Hematopoietic multipotent progenitor cell treated with erythropoietin and hydrocortisone succinate and interleukin-3 and kit ligand, for 8 days (in vitro differentiated cells): ENCODE results near the gene SPANXC.
"Not testable (repeated sequence)": the region's sequence is repeated elsewhere in the genome, so short reads cannot be mapped to it uniquely, and the experiment has no call there.

ENCODE experiments used
- DNase-seq: peaks from one replicate; pipeline ENCODE4 v3.0.0-alpha.2; 2015

SPANXC gene

GRCh38 chrX:141242417-141242816 lies at the start of gene SPANXC:
Gene SPANXC, minus strand, starts transcription at chrX:141242517. Its CDS starts 60 bp downstream, at chrX:141242457.
- not testable (repeated sequence) for DNase-seq

DNA sequence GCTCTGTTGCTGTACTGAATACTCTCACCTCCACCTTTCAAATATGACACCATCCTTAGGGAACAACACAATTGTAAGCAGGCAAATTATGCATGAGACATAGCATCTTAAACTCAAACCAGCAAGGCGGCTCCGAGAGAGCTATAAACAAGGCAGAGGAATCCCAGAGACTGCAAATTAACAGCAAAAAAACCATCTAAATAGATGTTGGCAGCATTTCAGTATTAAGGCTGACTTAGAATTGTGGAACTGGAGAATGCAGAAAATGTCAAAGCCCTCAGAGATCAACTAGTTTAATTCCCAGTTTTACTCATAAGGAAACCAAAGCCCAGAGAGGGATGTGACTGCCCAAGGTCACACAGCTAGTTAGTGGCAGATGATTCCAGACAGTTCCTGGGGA lies 37.2 kb upstream of the SPANXC start:
- no peak for DNase-seq

DNA sequence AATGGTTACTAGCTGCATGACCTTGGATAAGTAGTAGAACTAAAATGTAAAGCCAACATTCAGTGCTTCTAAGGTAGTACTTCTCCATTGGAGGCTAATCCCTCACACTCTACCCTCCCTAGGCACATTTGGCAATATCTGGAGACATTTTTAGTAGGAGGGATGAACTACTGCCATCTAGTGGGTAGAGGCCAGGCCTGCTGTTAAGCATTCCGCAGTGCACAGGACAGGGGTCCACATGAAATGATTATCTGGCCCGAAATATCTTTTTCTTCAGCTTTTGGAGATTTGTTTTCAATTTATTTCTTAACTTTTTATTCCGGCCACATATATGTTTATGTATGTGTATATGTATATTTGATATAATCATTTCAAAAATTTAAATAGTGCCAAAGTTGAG lies 36.0 kb upstream of the SPANXC start:
- DNase-seq = peak; percentile 11

DNA sequence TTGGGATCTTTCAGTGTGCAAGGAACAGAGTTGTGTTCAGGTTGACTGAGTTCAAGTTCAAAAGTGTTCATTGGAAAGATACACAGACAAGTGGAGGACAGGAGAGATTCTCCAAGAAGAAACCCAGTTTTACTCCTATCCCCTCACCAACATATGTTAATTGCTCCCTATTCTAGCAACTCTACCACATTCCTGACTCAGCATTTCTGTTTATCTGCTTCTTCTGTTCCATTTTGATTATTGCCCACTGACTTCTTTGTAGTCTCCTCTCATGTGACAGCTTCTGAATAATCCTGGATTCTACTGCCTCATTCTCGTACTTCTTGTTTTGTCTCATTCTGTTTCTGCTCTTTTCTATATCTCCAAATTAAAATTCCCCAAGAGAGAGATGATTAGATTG lies 15.8 kb upstream of the SPANXC start:
- no peak for DNase-seq

GRCh38 chrX:141221611-141222010 lies 20.7 kb downstream of the SPANXC start:
- no peak for DNase-seq

- DNase-seq = no peak
These were observed 21.8 kb downstream of the SPANXC start for GRCh38 chrX:141220342-141221008.

DNA sequence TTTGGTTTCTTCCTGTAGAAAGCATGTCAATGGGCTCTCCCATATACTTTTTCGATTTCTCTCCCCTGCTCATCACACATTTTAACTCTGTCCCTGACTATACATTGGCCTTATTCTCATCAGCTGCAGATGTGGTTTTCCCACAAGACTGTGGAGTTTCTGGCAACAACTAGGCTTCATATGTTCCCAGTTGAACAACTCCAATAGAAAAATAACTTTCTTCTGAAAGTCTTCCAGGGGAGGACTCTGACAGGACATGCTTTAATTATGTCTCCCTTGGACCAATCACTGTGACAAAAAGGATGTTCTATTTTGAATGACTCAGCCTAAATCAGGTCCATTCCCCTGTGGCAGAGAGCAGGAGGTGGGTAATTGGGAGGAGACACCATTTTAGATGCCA lies 28.1 kb downstream of the SPANXC start:
- no peak for DNase-seq

GRCh38 chrX:141201962-141202361 lies 40.4 kb downstream of the SPANXC start:
- DNase-seq = no peak
